ENCODE results near the gene ITGAE.

The ITGAE gene

GRCh38 chr17:3753624-3754023 lies 47.4 kb downstream of the ITGAE start:
- Histone ChIP-seq H3K4me3 (ENCODE audit: low read length) (no peak overlapping the region), H3K9ac (ENCODE audit: low read length) (no peak overlapping the region), H3K9me3 (ENCODE audit: control insufficient read depth, low read length) (no peaks in the 10 kb centered on the region), H3K36me3 (ENCODE audit: control insufficient read depth, insufficient read depth, low read length, severe bottlenecking) (no peaks in the 10 kb centered on the region), H3K4me1 (ENCODE audit: control insufficient read depth, insufficient read depth, low read length) (no peaks in the 10 kb centered on the region), H3K27me3 (replicated peaks; ENCODE audit: control insufficient read depth, insufficient read depth, low read length) (peaks cover 46% of the 10 kb centered on the region)
- no peak for DNase-seq (ENCODE audit: low read depth)

- H3K9ac ChIP-seq (ENCODE audit: low read length) = no peak overlapping the region
- no peak overlapping the region for H3K4me3 ChIP-seq (ENCODE audit: low read length)
- no peaks in the 10 kb centered on the region for H3K36me3 ChIP-seq (ENCODE audit: control insufficient read depth, insufficient read depth, low read length, severe bottlenecking)
- DNase-seq (ENCODE audit: low read depth) = no peak
- H3K9me3 ChIP-seq (ENCODE audit: control insufficient read depth, low read length) = no peaks in the 10 kb centered on the region
- H3K27me3 ChIP-seq (replicated peaks; ENCODE audit: control insufficient read depth, insufficient read depth, low read length) = peaks cover 46% of the 10 kb centered on the region
- no peaks in the 10 kb centered on the region for H3K4me1 ChIP-seq (ENCODE audit: control insufficient read depth, insufficient read depth, low read length)
These were observed 49.2 kb downstream of the ITGAE start for GRCh38 chr17:3751836-3752235.

DNA sequence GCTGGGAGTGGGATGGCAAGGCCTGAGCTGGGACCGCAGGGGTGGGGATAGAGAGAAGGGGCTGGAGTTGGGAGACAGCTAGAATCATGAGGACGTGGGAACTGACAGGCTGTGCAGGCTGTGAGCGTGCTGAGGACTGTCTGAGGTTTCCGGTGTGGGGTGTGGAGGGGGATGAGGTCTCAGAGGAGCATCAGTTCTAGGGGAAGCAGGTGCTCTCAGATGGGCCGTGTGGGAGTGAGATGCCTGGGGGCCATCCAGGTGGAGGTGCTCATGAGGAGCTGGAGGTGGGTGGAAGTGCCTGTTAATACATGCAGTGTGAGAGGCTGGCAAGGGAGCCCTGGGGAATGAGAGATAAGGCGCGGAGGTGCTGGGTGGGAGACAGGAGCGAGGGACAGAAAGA lies 50.1 kb downstream of the ITGAE start:
- Histone ChIP-seq H3K4me1 (ENCODE audit: control insufficient read depth, insufficient read depth, low read length) (no peaks in the 10 kb centered on the region), H3K36me3 (ENCODE audit: control insufficient read depth, insufficient read depth, low read length, severe bottlenecking) (no peaks in the 10 kb centered on the region), H3K4me3 (ENCODE audit: low read length) (no peak overlapping the region), H3K27me3 (replicated peaks; ENCODE audit: control insufficient read depth, insufficient read depth, low read length) (peaks cover 47% of the 10 kb centered on the region), H3K9me3 (ENCODE audit: control insufficient read depth, low read length) (no peaks in the 10 kb centered on the region), H3K9ac (ENCODE audit: low read length) (no peak overlapping the region)
- no peak for DNase-seq (ENCODE audit: low read depth)

- H3K36me3 ChIP-seq (ENCODE audit: control insufficient read depth, insufficient read depth, low read length, severe bottlenecking) = no peaks in the 10 kb centered on the region
- peaks cover 47% of the 10 kb centered on the region for H3K27me3 ChIP-seq (replicated peaks; ENCODE audit: control insufficient read depth, insufficient read depth, low read length)
- H3K9ac ChIP-seq (ENCODE audit: low read length) = no peak overlapping the region
- DNase-seq (ENCODE audit: low read depth) = no peak
- no peaks in the 10 kb centered on the region for H3K9me3 ChIP-seq (ENCODE audit: control insufficient read depth, low read length)
- H3K4me1 ChIP-seq (ENCODE audit: control insufficient read depth, insufficient read depth, low read length) = no peaks in the 10 kb centered on the region
- H3K4me3 ChIP-seq (ENCODE audit: low read length) = no peak overlapping the region
These were observed 50.7 kb downstream of the ITGAE start for GRCh38 chr17:3750296-3750695.

- Histone ChIP-seq H3K4me1 (ENCODE audit: control insufficient read depth, insufficient read depth, low read length) (no peaks in the 10 kb centered on the region), H3K4me3 (ENCODE audit: low read length) (no peak overlapping the region), H3K9ac (ENCODE audit: low read length) (no peak overlapping the region), H3K27me3 (replicated peaks; ENCODE audit: control insufficient read depth, insufficient read depth, low read length) (peaks cover 50% of the 10 kb centered on the region), H3K36me3 (ENCODE audit: control insufficient read depth, insufficient read depth, low read length, severe bottlenecking) (no peaks in the 10 kb centered on the region), H3K9me3 (ENCODE audit: control insufficient read depth, low read length) (no peaks in the 10 kb centered on the region)
- no peak for DNase-seq (ENCODE audit: low read depth)
These were observed 52.4 kb downstream of the ITGAE start for GRCh38 chr17:3748576-3748975.

GRCh38 chr17:3747805-3748204 lies 53.2 kb downstream of the ITGAE start:
- DNase-seq (ENCODE audit: low read depth) = no peak

GRCh38 chr17:3745071-3745470 lies 55.9 kb downstream of the ITGAE start:
- H3K4me3 ChIP-seq (ENCODE audit: low read length) = no peak overlapping the region
- H3K9me3 ChIP-seq (ENCODE audit: control insufficient read depth, low read length) = no peaks in the 10 kb centered on the region
- no peaks in the 10 kb centered on the region for H3K4me1 ChIP-seq (ENCODE audit: control insufficient read depth, insufficient read depth, low read length)
- H3K27me3 ChIP-seq (replicated peaks; ENCODE audit: control insufficient read depth, insufficient read depth, low read length) = peaks cover 30% of the 10 kb centered on the region
- H3K36me3 ChIP-seq (ENCODE audit: control insufficient read depth, insufficient read depth, low read length, severe bottlenecking) = no peaks in the 10 kb centered on the region
- DNase-seq (ENCODE audit: low read depth) = no peak
- no peak overlapping the region for H3K9ac ChIP-seq (ENCODE audit: low read length)

More at GRCh38 chr17:3747805-3748204, 53.2 kb downstream of the ITGAE start:
- no peak overlapping the region for H3K9ac ChIP-seq (ENCODE audit: low read length)
- H3K9me3 ChIP-seq (ENCODE audit: control insufficient read depth, low read length) = no peaks in the 10 kb centered on the region
- H3K36me3 ChIP-seq (ENCODE audit: control insufficient read depth, insufficient read depth, low read length, severe bottlenecking) = no peaks in the 10 kb centered on the region
- H3K4me3 ChIP-seq (ENCODE audit: low read length) = no peak overlapping the region
- H3K4me1 ChIP-seq (ENCODE audit: control insufficient read depth, insufficient read depth, low read length) = no peaks in the 10 kb centered on the region
- H3K27me3 ChIP-seq (replicated peaks; ENCODE audit: control insufficient read depth, insufficient read depth, low read length) = peaks cover 48% of the 10 kb centered on the region

DNA sequence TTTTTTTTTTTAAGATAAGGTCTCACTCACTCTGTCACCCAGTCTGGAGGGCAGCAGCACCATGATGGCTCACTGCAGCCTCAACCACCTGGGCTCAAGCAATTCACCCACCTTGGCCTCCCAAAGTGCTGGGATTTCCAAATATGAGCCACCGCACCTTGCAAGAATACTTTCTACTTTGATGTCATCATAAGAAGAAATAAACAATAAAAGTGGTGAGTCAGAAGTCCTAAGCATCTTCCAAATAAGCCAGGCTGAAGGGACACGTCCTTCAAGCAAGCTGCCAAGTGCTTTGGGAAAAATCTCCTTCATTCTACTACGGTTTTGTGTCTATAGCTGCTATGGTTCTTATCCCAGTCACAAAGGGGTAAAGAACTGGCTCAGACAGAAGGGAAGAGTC lies 57.0 kb downstream of the ITGAE start:
- H3K36me3 ChIP-seq (ENCODE audit: control insufficient read depth, insufficient read depth, low read length, severe bottlenecking) = no peaks in the 10 kb centered on the region
- H3K9me3 ChIP-seq (ENCODE audit: control insufficient read depth, low read length) = no peaks in the 10 kb centered on the region
- no peak overlapping the region for H3K4me3 ChIP-seq (ENCODE audit: low read length)
- no peaks in the 10 kb centered on the region for H3K4me1 ChIP-seq (ENCODE audit: control insufficient read depth, insufficient read depth, low read length)
- H3K9ac ChIP-seq (ENCODE audit: low read length) = no peak overlapping the region
- DNase-seq (ENCODE audit: low read depth) = no peak
- H3K27me3 ChIP-seq (replicated peaks; ENCODE audit: control insufficient read depth, insufficient read depth, low read length) = peaks cover 36% of the 10 kb centered on the region

GRCh38 chr17:3740611-3741073 lies 60.3 kb downstream of the ITGAE start:
- H3K9ac ChIP-seq (ENCODE audit: low read length) = no peak overlapping the region
- H3K27me3 ChIP-seq (replicated peaks; ENCODE audit: control insufficient read depth, insufficient read depth, low read length) = peaks cover 31% of the 10 kb centered on the region
- H3K4me3 ChIP-seq (ENCODE audit: low read length) = no peak overlapping the region
- H3K9me3 ChIP-seq (ENCODE audit: control insufficient read depth, low read length) = no peaks in the 10 kb centered on the region
- no peaks in the 10 kb centered on the region for H3K36me3 ChIP-seq (ENCODE audit: control insufficient read depth, insufficient read depth, low read length, severe bottlenecking)
- no peak for DNase-seq (ENCODE audit: low read depth)
- peaks cover 5% of the 10 kb centered on the region for H3K4me1 ChIP-seq (ENCODE audit: control insufficient read depth, insufficient read depth, low read length)

DNA sequence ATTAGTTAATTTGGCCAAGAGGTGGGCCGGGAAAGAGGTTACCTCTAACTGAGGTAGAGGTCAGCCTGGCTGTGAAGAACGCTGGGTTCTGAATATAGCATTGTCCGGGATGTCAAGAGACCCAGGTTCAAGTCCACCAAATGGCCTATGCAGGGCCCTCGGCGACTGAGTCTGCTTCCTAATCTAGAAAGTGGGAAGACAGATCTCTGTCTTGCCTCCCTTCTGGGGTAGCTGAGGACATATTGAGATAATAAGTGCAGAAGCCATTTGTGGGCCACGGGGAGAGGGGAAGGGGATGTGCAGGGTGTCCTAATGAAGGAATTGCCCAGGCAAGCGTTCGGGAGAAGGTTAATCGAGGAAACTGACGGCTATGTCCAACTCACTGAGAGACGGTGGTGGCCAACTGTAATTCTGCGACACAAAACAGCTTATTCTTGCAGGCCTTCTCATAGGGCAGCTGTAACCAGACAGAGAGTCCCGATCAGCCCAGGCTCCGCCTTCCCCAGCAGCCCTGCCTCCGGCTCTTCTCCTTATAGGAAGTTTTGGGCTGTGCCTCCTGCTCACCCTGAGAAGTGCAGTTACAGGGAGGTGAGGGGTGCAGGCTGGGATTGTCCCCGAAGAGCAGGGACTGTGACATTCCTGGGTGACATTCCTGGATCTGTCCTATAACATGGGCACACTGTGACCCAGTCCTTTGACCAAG lies 61.4 kb downstream of the ITGAE start:
- Histone ChIP-seq H3K9me3 (ENCODE audit: control insufficient read depth, low read length) (no peaks in the 10 kb centered on the region), H3K4me1 (ENCODE audit: control insufficient read depth, insufficient read depth, low read length) (peaks cover 5% of the 10 kb centered on the region), H3K36me3 (ENCODE audit: control insufficient read depth, insufficient read depth, low read length, severe bottlenecking) (no peaks in the 10 kb centered on the region), H3K9ac (ENCODE audit: low read length) (no peak overlapping the region), H3K27me3 (replicated peaks; ENCODE audit: control insufficient read depth, insufficient read depth, low read length) (peaks cover 24% of the 10 kb centered on the region), H3K4me3 (ENCODE audit: low read length) (no peak overlapping the region)
- no peak for DNase-seq (ENCODE audit: low read depth)

GRCh38 chr17:3738562-3739295 lies 62.3 kb downstream of the ITGAE start:
- H3K4me3 ChIP-seq (ENCODE audit: low read length) = no peak overlapping the region
- DNase-seq (ENCODE audit: low read depth) = no peak
- H3K9me3 ChIP-seq (ENCODE audit: control insufficient read depth, low read length) = no peaks in the 10 kb centered on the region
- H3K9ac ChIP-seq (ENCODE audit: low read length) = no peak overlapping the region
- H3K27me3 ChIP-seq (replicated peaks; ENCODE audit: control insufficient read depth, insufficient read depth, low read length) = peaks cover 23% of the 10 kb centered on the region
- peaks cover 7% of the 10 kb centered on the region for H3K4me1 ChIP-seq (ENCODE audit: control insufficient read depth, insufficient read depth, low read length)
- no peaks in the 10 kb centered on the region for H3K36me3 ChIP-seq (ENCODE audit: control insufficient read depth, insufficient read depth, low read length, severe bottlenecking)

Data from adipocyte (in vitro differentiated cells).